ENCODE data around the gene SPRYD3. TPM values are rescaled to one million over a fixed set of nuclear protein-coding genes. Genes with fewer than 3 reads are reported as not detected.

The SPRYD3 gene
- total RNA-seq, 4 donors from 2014 or later, result 15.9 to 75.5 (median 28.9) TPM

DNA sequence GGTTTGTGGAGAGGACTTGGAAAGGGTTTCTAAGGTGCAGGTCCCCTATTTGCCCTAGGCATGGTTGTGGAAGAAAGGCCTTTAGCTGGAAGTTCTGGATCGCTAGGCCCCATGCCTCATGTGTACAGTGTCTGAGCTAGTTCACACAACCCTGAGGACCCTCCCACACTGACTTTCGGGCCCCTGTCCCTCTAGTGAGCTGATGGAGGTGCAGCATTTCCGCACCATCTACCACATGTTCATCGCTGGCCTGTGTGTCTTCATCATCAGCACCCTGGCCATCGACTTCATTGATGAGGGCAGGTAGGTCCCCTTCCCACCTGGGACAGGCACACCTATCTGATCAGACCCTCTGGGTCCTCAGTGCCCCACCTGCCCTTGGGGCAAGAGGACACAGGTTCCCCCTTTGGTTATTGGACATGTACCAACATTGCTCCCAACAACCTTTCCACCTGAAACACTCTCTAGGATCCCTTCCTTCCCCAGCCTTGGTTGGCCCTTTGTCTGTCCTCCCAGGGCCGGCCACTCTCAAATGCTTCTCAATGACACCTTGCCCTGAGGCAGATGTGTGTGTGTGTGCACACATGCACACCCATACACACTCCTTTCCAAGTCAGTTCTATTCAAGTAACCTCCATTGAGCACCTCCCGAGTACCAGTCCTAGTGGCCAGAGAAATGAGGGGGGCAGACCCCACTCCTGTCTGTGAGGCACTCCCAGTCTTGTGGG, 26.7 kb upstream of the SPRYD3 start:
- Histone ChIP-seq H3K4me1 (no peaks in the 10 kb centered on the region), H3K27me3 (no peaks in the 10 kb centered on the region), H3K36me3 (no peaks in the 10 kb centered on the region), H3K27ac (no peak overlapping the region), H3K4me3 (no peak overlapping the region), H3K9me3 (no peaks in the 10 kb centered on the region)
- TF ChIP-seq POLR2A (IDR thresholded peaks at IDR 0.05), result no peak
- TF ChIP-seq, protein P1, sequence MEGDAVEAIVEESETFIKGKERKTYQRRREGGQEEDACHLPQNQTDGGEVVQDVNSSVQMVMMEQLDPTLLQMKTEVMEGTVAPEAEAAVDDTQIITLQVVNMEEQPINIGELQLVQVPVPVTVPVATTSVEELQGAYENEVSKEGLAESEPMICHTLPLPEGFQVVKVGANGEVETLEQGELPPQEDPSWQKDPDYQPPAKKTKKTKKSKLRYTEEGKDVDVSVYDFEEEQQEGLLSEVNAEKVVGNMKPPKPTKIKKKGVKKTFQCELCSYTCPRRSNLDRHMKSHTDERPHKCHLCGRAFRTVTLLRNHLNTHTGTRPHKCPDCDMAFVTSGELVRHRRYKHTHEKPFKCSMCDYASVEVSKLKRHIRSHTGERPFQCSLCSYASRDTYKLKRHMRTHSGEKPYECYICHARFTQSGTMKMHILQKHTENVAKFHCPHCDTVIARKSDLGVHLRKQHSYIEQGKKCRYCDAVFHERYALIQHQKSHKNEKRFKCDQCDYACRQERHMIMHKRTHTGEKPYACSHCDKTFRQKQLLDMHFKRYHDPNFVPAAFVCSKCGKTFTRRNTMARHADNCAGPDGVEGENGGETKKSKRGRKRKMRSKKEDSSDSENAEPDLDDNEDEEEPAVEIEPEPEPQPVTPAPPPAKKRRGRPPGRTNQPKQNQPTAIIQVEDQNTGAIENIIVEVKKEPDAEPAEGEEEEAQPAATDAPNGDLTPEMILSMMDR (IDR thresholded peaks at IDR 0.05), result no peak
- no peak for DNase-seq
- intact Hi-C loops (cut with DNase I; ENCODE audit: low total_unique reads), result no loop called here

DNA sequence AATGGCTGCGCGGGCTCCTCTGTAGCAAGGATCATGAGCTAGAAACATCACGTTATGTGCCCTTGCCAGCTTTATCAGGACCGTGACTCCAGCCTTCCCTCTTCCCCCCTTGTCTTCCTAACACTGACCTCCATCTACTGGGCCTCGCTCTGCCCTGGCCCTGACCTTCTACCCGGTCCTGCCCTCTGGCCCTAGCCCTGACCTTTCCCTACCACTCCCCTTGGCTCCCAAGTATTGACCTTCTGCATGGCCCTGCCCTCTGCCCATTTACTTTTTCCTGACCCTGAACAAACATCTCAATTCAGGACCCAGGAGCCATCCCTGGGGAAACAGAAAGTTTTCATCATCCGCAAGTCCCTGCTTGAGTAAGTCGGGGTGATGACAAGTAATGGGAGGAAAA, 26.1 kb upstream of the SPRYD3 start:
- H3K36me3 ChIP-seq, result no peaks in the 10 kb centered on the region
- intact Hi-C loops (cut with DNase I; ENCODE audit: low total_unique reads), result no loop called here
- no peaks in the 10 kb centered on the region for H3K9me3 ChIP-seq
- no peaks in the 10 kb centered on the region for H3K4me1 ChIP-seq
- TF ChIP-seq, protein P1 (IDR thresholded peaks at IDR 0.05), result no peak
- TF ChIP-seq POLR2A (IDR thresholded peaks at IDR 0.05), result no peak
- no peak overlapping the region for H3K4me3 ChIP-seq
- no peaks in the 10 kb centered on the region for H3K27me3 ChIP-seq
- no peak overlapping the region for H3K27ac ChIP-seq
- DNase-seq, result no peak

DNA sequence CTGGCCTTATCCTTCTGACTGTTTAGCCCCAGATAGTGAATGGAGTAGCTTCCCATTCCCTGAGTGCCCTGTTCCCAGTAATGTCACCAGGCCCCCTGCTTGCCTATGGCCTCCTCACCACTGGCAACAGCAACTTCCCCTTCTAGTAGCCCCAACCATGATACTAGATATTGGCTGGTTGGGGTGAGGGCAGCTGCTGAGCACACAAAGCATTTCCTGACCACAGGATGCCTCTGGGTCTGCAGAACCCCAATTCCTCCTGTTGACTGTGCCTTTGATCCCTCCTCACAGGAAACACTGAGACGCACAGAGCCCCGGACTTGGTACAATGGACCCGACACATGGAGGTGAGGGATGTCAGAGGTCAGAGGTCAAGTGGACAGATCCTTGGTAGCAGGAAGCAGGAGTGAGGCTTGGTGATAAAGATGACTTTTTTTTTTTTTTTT, 24.7 kb upstream of the SPRYD3 start:
- intact Hi-C loops (cut with DNase I; ENCODE audit: low total_unique reads), result no loop called here
- TF ChIP-seq, protein P1 (IDR thresholded peaks at IDR 0.05), result no peak
- TF ChIP-seq POLR2A (IDR thresholded peaks at IDR 0.05), result no peak
- no peak overlapping the region for H3K27ac ChIP-seq
- no peaks in the 10 kb centered on the region for H3K9me3 ChIP-seq
- H3K4me3 ChIP-seq, result no peak overlapping the region
- DNase-seq, result no peak
- H3K4me1 ChIP-seq, result peaks cover 0 to 4% of the 10 kb centered on the region in 2 donors
- H3K36me3 ChIP-seq, result no peaks in the 10 kb centered on the region
- H3K27me3 ChIP-seq, result no peaks in the 10 kb centered on the region

DNA sequence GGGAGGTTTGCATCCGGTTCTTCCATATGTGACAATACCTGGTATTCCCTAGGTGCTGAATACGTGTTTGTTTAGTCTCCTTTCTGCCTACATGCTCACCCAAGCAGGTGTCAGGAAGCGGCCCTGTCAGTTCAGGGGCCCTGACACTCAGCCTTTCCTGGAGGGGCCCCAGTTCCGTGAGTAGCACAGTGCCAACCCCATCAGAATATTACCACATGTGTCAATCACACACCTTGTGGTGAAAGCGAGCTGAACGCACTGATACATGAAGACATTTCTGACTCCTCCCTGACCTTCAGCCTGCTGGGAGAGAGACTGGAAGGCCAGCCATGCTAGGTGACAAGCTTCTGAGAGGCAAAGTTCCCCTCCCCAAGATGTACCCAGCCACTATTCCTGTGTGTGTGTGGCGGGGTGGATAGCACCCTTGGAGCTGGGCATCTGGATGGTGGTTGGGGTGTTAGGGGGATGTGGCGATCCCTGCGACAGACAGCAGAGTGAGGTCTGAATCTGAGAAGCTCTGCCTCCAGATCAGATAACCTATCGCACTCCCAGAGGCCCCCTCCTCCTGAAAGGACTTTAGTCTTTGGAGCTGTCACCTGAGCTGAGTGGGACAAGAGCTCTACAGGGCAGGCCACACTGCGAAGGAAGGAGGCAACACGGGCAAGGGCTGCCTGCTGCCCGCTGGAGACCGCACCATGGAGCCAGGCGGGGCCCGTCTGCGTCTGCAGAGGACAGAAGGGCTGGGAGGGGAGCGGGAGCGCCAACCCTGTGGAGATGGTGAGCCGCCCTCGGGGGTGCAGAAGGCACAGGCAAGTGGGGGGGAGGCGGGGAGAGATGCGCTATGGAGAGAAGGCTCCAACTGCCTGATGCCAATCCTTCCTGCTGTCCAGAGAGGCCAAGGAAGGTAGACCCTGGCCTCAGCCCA, 24.0 kb upstream of the SPRYD3 start, which contains the start of gene SOAT2:
SOAT2 (plus strand) TSS at position 604 of the 925 bp plus-strand sequence; CDS start at position 696, 92 bp downstream.
- no peak within 1 kb of the TSS for H3K4me3 ChIP-seq
- DNase-seq, result no peak
- no peak within 1 kb of the TSS for H3K27ac ChIP-seq
- intact Hi-C loops (cut with DNase I; ENCODE audit: low total_unique reads), result no loop called here
- H3K9me3 ChIP-seq, result no peaks in the 10 kb centered on the region
- H3K27me3 ChIP-seq, result no peaks in the 10 kb centered on the region
- peaks cover 0 to 8% of the 10 kb centered on the region in 2 donors for H3K4me1 ChIP-seq
- TF ChIP-seq, protein P1 (IDR thresholded peaks at IDR 0.05), result no peak
- TF ChIP-seq POLR2A (IDR thresholded peaks at IDR 0.05), result no peak
- no peaks in the 10 kb centered on the region for H3K36me3 ChIP-seq

Measured in uterus (tissue), 4 donors.